Stimulated activated CD4-positive, alpha-beta T cell treated with anti-CD3 and anti-CD28 coated beads, Interleukin-2, amount 100 ng/mL, for 48 hours (primary cell): ENCODE measurements around the gene TYSND1.
"Not testable (repeated sequence)": the region's sequence is repeated elsewhere in the genome, so short reads cannot be mapped to it uniquely, and the experiment has no call there.

Experiments
- DNase-seq, 2 donors: peaks; one replicate each; pipeline ENCODE4 v3.0.0-alpha.2; 2020

The TYSND1 gene

DNA sequence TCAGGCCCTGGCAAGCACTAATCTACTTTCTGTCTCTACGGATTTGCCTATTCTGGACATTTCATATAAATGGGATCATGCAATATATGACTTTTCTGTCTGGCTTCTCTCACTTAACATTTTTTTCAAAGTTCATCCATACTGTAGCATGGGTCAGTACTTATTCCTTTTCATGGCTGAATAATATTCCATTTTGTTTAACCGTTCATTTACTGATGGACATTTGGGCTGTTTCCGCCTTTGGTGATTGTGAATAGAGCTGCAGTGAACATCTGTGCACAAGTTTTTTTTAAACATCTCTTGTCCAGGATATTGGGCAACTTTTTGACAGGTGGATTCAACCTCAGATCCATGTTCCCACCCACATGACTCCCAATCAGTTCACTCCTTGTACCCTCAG is 44.8 kb downstream of the TYSND1 start:
- no peak for DNase-seq

DNA sequence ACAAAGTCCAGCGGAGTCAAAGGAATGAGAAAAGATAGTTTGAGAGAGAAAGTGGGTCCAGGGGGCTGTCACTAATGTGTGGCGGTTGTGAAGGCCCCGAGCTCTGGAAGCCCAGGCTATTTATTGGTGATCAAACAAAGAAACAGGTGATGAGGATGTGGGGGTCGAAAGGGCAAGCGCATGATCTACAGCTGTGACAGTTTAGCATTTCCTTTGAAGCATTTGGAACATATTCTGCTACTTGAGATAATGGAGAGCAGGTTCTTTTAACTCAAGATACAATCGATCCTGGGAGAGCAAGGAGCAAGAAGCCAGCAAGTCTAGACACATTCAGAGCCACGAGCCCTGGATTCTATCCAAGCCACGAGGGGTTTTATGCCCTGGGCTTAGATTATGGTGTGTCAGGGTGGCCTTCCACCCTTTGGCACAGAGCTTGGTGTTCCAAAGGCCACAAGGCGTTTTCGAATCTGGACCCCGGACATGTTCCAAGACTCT is 45.4 kb downstream of the TYSND1 start:
- DNase-seq = not testable (repeated sequence)

- no peak for DNase-seq
These were observed 48.2 kb downstream of the TYSND1 start for GRCh38 chr10:70098271-70098670.

GRCh38 chr10:70097459-70097858 is 49.0 kb downstream of the TYSND1 start:
- no peak for DNase-seq

- DNase-seq = no peak
These were observed 49.6 kb downstream of the TYSND1 start for GRCh38 chr10:70096705-70097420.

DNA sequence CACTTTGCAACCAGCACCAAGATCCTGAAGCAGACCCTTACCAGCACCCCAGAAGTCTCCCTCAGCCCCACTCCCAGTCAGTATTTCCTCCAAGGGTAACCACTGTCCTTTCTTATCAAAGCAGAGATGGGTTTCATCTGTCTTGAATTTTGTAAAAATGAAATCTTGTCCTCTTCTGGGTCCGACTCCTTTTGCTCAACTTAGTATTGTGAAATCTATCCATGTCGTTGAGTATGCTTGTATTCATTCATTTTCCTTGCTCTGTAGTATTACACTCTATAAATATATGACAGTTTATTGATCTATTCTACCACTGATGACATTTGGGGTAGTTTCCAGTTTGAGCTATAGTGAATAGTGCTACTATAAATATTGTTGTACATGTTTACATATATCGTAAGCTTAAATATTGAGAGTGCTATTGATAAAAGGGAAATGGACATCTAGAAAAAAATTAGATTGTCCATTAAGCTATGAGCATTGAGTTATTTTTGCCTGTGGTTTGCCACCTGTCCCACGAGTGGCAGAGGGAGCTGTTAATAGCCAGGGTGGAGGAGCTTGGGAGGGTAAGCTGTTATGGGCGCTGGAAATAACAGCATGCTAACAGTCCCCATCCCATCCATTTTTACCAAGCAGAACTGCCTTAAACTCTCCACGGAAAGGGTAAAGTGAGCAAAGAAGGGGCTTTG is 50.3 kb downstream of the TYSND1 start:
- no peak for DNase-seq

GRCh38 chr10:70094250-70094649 is 52.2 kb downstream of the TYSND1 start:
- DNase-seq = no peak

DNA sequence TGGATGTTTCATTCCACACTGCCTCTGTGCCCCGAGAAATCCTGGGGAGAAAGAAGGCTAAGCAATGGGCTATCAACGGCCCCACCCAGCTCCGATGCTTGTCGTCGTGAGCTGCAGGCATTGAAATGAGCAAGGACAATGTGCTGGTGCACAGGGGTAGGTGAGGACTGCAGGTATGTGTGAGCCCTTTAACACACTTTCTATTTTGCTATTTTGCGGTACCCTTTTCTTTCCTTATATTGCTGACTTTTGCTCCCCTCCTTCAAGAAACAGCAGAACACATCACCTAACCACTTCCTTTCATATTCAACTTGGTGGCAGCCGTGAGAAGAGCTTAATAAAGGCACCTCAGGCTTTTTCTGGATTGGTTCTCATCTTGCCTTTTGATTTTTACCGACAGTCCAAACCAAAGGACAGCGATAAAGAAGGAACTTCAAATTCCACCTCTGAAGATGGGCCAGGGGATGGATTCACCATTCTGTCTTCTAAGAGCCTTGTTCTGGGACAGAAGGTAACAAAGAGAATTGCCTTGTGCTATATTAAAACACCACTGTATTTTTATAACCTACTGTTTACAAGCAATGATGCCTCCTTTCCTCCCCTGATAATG is 53.1 kb downstream of the TYSND1 start:
- DNase-seq = peak in 1 of 2 donors; percentile 8

DNA sequence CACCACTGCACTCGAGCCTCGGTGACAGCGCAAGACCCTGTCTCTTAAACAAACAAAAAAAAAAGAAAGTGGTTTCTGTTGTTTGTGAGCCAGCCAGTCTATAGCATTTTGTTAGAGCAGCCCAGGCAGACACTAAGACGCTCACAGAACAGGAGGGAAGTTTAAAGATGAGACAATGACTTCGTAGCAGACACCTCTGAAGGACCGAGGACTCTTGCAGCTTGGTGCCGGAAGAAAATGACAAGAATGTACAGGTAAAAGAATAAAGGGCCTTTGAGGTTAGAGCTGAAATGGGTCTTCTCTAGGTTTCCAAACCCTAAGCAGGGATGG is 54.1 kb downstream of the TYSND1 start:
- no peak for DNase-seq

GRCh38 chr10:70090951-70091350 is 55.5 kb downstream of the TYSND1 start:
- DNase-seq = no peak

- DNase-seq = no peak
These were observed 56.5 kb downstream of the TYSND1 start for GRCh38 chr10:70090013-70090412.

GRCh38 chr10:70088308-70088698 is 58.2 kb downstream of the TYSND1 start:
- no peak for DNase-seq
